Left hindlimb (tissue), 1 donor: Measurements from ENCODE around the gene CHST3.
"Not testable (repeated sequence)": the region's sequence is repeated elsewhere in the genome, so short reads cannot be mapped to it uniquely, and the experiment has no call there.

Experiments used
- DNase-seq: peaks from one replicate; pipeline ENCODE4 v3.0.0-alpha.2; 2018

CHST3 gene

DNA sequence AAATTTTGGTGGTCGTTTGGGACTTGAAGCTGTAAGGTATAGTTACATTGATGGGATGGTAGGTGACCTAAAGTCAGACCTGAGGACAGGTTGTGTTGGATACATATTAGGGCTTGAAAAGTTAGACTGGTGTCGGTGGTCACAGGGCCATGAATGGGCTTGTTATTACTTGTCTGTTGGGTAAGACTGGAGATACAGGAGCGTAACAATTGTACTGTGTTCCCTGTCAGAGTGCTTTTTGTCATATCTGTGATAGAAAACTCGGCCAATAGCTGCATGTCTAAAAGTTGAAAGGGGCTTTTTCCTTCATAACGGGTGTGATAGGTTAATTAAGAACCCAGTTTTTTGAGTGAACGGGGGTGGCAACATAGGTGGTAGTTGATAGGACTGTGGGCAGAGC lies 13.5 kb upstream of the CHST3 start:
- DNase-seq: no peak

DNA sequence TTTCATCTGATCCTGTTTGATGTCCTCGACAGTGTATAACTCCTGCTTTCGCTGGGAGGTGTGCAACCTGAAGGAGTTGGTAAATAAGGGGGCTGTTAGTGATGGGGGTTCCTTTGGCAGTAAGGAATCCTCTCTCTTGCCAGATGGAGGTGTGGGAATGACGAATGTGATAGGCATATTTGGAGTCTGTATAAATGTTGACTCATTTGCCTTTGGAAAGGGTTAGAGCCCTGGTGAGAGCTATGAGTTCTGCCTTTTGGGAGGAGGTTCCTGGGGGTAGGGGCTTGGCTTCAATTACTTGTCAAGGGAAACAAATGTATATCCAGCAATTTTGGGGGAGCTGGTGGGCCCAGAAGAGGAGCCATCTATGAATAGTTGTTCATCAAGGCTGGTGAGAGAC lies 11.4 kb upstream of the CHST3 start:
- no peak for DNase-seq

GRCh38 chr10:71957546-71958275 lies 6.5 kb upstream of the CHST3 start:
- no peak for DNase-seq

DNA sequence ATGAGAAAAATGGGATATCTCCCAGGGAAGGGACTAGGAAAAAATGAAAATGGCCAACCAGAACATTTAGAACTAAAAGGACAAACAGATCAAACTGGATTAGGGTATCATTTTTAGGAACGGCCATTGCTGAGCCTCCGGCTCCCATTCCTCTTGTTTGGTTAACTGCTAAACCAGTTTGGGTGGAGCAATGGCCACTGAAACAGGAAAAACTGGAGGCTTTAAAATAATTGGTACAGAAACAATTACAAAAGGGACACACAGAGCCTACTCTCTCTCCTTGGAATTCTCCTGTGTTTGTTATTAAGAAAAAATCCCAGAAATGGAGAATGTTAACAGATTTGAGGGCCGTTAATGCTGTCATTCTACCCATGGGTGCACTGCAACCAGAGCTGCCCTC lies 4.7 kb upstream of the CHST3 start:
- DNase-seq: no peak

GRCh38 chr10:71961831-71962230 lies 2.4 kb upstream of the CHST3 start:
- DNase-seq: no peak

DNA sequence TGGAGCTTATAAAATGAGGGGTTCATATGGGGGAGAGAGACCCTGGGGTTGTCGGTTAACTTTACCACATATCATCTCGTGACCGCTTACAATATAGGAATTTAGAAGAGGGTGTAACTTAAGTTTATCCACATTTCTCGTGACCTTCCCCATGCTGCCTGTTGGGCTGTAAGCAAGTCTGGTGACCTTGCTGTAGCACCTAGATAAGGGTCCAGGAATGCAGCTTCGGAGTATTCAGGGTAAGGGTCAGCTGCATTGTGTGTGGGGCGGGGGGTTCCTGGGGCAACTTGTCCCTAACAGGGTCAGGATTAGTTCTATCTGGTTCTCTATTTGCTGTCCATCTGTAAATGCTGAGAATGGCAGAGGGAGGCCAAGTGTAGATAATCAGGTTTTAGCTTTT lies 1.3 kb upstream of the CHST3 start:
- DNase-seq: no peak

- peak; percentile 48 for DNase-seq
Observed at GRCh38 chr10:71963351-71964097, 671 bp upstream of the CHST3 start.

- peak; percentile 70 for DNase-seq
Observed at GRCh38 chr10:71964743-71965515, 734 bp downstream of the CHST3 start.

DNA sequence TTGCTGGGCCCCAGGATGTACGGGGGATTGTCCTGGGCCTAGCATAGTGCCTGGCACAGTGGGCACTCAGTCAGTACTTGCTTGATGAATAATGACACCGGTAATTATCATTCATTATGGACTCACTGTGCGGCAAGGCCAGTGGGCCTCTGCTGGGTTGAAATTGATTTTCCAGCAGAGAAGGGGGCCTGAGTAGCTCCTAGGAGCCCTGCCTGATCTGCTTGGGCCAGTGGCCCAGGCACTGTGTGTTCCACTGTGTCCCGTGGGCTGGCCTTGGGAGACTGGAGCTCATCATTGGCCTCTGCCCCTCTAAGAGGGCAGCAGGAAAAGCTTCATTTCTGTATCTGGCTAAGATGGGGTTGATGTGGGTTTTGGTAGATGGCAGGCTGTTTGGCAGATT lies 1.4 kb downstream of the CHST3 start:
- no peak for DNase-seq

GRCh38 chr10:71966046-71967004 lies 2.1 kb downstream of the CHST3 start:
- DNase-seq: no peak

DNA sequence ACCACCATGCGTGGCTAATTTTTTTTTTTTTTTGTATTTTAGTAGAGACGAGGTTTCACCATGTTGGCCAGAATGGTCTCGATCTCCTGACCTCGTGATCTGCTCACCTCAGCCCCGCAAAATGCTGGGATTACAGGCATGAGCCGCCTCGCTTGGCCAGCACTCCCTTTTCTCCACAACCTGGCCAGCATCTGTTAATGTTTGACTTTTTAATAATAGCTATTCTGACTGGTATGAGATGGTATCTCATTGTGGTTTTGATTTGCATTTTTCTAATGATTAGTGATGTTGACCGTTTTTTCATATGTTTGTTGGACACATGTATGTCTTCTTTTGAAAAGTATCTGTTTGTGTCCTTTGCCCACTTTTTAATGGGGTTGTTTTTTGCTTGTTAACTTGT lies 3.8 kb downstream of the CHST3 start:
- not testable (repeated sequence) for DNase-seq

DNA sequence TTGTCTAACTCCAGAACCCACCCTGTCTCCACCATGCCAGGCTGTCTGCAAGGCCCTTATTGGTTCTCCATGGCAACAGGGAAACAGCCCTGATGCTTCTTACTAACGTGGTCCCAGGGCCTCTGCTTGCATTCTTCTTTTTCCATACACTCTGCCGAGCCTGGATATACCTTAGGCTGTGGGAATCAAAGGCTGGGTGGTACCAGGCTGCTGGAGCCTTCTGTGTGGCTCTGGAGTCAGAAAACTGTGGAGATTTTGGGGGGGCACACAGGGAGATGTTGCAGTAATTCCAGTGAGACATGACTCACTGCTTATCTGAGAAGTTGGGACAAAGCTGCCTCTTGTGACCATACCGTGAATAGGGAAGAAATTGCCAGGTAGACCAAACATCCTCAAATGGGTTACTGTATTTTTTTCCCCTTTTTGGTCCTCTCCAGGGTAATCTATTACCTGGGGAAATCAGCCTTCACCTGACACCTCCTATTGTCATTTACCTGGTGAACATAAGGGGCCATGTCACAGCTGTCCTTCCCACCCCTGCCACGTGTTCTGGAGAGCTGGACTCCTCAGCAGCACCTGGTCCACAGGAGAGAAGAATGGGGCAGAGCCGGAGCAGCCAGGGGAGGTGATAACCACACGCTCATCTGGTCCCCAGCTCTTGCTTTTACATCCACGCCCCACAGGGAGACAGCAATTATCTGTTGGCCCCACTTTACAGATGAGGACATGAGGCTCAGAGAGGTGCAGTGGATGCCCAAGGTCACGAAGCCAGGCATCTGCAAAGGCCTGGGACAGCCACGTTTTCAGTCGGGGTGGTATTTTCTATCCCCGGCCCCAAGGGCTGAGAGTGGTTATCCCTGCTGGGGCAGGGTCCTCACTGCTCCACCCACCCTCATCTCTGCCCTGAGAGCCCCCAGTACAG lies 4.6 kb downstream of the CHST3 start:
- DNase-seq: no peak

- DNase-seq: no peak
Observed at GRCh38 chr10:71969929-71970328, 5.7 kb downstream of the CHST3 start.

DNA sequence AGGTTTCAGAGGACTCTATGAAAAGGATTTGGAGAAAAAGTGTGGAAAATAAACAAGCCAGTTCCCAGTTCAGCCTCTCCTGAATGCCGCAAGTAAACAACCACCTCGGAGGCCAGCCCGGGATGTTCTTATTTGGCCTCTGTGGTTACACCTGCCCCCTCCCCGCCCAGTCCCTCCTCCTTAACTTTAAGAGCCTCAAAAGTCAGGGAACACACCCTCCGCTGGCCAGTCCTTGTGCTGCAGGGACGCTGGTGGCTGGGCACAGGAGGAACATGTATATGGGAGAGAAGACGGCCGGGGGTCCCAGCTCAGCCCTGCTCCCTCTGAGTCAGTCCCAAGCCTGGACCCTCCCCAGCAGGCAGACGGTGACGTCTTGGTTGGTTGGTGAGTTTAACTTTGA lies 6.1 kb downstream of the CHST3 start:
- DNase-seq: no peak

- no peak for DNase-seq
Observed at GRCh38 chr10:71970869-71971268, 6.7 kb downstream of the CHST3 start.

DNA sequence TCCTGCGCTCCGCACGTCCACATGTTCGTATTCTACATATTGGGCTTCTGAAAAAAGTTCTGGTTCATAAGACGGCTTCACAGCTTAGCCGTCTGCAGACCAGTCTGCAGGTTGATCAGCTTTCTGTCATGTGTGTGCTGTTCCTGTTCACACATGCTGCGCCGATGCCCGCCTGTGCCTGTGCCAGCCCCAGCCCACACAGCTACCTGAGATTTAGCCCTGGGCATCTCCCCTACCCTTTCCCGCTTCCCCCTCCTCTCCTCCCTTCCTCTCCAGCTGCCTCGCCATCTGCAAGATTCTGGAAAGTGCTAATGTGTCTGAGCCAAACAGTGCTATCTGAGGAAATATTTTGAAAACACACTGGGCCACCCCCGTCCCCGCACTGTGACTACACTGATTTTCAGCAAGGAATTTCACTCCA lies 7.1 kb downstream of the CHST3 start:
- DNase-seq: no peak

DNA sequence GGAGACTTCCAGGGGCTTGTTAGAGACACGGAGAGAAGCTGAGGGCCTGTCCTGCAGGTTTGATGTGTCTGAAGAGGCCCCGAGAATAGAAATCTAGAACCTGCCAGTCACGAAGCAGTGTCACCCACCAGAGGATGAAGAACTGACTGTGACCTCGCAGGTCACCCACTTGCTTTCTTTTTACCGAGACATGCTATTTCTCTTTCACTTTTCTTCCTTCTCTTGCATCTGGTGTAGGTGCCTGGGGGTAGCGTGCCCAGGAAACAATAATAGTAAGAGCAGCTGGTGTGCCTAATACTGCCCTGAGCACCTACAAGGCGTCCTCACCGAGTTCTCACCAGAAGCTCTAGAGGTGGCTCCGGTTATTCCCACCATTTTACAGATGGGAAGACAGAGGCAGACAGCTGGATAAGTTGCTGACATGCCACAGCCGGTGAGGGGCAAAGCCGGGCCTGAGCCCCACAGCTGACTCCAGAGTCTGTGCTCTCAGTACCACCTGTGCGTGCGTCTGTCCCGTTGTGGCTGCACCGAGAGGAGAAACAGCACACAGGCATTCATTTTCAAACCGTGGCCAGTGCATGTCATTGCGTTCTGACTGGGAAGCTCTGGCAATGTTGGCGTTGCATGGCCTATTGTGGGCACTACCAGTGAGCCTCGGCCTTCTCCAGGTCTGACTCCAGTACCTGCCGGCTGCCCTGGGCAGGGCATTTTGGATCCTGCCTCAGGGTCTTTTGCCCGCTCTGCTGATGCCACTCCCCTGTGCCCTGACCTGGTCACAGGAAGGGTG lies 7.8 kb downstream of the CHST3 start:
- DNase-seq: no peak

- no peak for DNase-seq
Observed at GRCh38 chr10:71972746-71973695, 8.8 kb downstream of the CHST3 start.

DNA sequence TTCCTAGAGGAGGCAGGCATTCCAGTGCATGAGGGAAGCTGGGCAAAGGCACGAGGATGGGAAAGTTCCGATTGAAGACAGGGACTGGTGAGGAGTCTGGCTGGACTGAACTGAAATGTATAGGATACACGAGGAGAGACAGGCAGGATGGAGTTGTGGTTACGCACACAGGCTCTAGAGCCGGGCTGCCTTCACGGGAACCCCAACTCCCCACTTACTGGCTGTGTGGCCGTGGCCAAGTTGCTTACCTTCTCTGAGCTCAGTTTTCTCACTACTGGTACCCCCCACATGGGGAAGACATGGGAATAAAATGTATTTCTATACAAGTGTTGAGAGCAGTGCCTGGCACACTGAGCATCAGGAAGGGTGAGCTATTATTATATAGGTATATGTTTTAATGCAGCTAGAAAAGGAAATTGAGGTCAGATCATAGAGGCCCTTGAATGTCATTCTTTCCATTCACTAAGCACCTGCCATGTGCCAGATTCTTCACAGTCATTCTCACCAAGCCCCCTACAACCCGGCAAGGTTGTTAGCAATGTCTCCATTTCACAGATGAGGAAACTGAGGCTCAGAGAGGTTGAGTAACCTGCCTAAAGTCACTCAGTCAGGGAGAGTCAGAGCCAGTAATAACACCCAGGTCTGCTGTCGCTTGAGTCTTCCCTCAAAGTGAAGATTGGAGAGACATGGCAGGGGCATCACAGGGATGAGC lies 9.7 kb downstream of the CHST3 start:
- DNase-seq: no peak
